ENCODE data around the gene ROR1.

The ROR1 gene

DNA sequence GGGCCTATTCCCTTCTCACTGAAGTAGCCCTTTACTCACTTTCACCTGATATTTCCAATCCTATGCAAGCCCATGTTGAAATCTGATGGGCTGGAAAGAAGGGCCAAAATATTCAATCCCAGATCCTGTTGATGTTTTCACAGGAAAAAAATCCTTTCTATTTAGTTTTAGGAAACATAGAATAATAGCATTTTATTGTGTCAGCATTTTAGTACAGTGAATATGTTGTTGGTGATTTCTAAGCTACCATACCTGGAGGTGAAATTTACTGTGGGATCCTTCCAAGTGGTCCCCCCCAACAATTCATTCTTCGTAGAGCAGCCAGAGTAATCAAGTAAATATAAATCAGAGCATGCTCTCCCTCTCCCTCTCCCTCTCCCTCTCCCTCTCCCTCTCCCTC is 426.2 kb downstream of the ROR1 start:
- H3K4me3 ChIP-seq (ENCODE audit: low read depth, low read length), result no peak overlapping the region
- DNase-seq, result no peak
- H3K4me1 ChIP-seq, result no peaks in the 10 kb centered on the region; the same call in 1 of the 2 replicates
- no peaks in the 10 kb centered on the region for H3K36me3 ChIP-seq
- no peaks in the 10 kb centered on the region for H3K27me3 ChIP-seq
- H3K9me3 ChIP-seq, result no peaks in the 10 kb centered on the region
- TF ChIP-seq, protein P1, sequence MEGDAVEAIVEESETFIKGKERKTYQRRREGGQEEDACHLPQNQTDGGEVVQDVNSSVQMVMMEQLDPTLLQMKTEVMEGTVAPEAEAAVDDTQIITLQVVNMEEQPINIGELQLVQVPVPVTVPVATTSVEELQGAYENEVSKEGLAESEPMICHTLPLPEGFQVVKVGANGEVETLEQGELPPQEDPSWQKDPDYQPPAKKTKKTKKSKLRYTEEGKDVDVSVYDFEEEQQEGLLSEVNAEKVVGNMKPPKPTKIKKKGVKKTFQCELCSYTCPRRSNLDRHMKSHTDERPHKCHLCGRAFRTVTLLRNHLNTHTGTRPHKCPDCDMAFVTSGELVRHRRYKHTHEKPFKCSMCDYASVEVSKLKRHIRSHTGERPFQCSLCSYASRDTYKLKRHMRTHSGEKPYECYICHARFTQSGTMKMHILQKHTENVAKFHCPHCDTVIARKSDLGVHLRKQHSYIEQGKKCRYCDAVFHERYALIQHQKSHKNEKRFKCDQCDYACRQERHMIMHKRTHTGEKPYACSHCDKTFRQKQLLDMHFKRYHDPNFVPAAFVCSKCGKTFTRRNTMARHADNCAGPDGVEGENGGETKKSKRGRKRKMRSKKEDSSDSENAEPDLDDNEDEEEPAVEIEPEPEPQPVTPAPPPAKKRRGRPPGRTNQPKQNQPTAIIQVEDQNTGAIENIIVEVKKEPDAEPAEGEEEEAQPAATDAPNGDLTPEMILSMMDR (IDR thresholded peaks at IDR 0.05; ENCODE audit: low read depth, low read length), result no peak

DNA sequence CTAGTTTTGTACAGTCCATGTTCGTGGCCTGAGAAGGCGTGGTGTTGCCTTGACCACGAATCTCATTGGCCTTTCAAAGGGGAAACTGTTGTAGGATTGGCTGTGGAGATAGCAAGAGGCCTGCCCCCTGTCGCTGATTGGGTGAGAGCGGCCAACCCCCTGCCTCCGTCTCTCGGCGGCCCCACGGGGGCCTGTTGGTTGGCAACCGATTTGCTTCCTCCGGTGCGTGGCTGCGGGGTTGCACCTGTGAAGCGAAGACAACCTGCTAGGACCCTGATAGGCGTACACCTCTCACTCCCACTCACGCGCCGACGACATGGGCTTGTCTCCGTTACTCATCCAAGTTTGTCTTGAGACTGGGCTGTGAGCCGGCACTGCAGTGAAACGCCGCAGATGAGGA is 429.6 kb downstream of the ROR1 start, which contains the start of gene UBE2U:
Gene UBE2U (plus strand): TSS at position 204 of the 400 bp plus-strand sequence. CDS start 428 bp downstream, outside the sequence.
- TF ChIP-seq, protein P1 (IDR thresholded peaks at IDR 0.05; ENCODE audit: low read depth, low read length), result no peak
- no peaks in the 10 kb centered on the region for H3K4me1 ChIP-seq
- H3K36me3 ChIP-seq, result no peaks in the 10 kb centered on the region
- no peak for DNase-seq
- H3K9me3 ChIP-seq, result no peaks in the 10 kb centered on the region
- H3K4me3 ChIP-seq (ENCODE audit: low read depth, low read length), result no peak within 1 kb of the TSS
- H3K27me3 ChIP-seq, result no peaks in the 10 kb centered on the region

GRCh38 chr1:64209221-64209620 is 435.4 kb downstream of the ROR1 start:
- no peaks in the 10 kb centered on the region for H3K36me3 ChIP-seq
- no peak for DNase-seq
- H3K4me1 ChIP-seq, result no peaks in the 10 kb centered on the region
- H3K9me3 ChIP-seq, result no peaks in the 10 kb centered on the region
- H3K27me3 ChIP-seq, result no peaks in the 10 kb centered on the region
- no peak overlapping the region for H3K4me3 ChIP-seq (ENCODE audit: low read depth, low read length)
- TF ChIP-seq, protein P1 (IDR thresholded peaks at IDR 0.05; ENCODE audit: low read depth, low read length), result 0 out of 2 replicates have a peak, but pooled peaks have one; percentile 10

- no peak overlapping the region for H3K4me3 ChIP-seq (ENCODE audit: low read depth, low read length)
- TF ChIP-seq, protein P1 (IDR thresholded peaks at IDR 0.05; ENCODE audit: low read depth, low read length), result no peak
- no peak for DNase-seq
- no peaks in the 10 kb centered on the region for H3K4me1 ChIP-seq
- no peaks in the 10 kb centered on the region for H3K36me3 ChIP-seq
- H3K9me3 ChIP-seq, result no peaks in the 10 kb centered on the region
- no peaks in the 10 kb centered on the region for H3K27me3 ChIP-seq
Measured at GRCh38 chr1:64212031-64212430, 438.2 kb downstream of the ROR1 start.

DNA sequence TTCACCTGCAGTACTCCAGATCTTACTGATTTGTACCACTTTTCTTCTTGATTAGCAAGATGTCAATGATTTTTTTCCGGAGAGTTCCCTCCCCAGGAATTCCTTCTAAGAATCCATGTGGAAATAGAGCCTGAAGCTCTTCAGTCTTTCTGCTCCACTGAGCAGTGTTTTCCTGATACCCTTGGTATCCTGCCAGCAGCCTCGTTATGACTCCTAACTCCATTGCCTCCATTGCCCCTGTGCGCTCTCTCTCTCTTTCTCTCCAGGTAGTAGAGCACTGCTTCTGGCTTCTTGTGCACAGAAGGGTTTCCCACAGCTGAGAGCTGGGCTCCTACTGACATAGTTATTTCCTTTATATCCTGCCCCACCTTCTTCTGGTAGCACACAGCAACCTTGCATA is 441.8 kb downstream of the ROR1 start:
- Histone ChIP-seq H3K4me1 (no peaks in the 10 kb centered on the region), H3K4me3 (ENCODE audit: low read depth, low read length) (no peak overlapping the region), H3K27me3 (no peaks in the 10 kb centered on the region), H3K9me3 (no peaks in the 10 kb centered on the region), H3K36me3 (no peaks in the 10 kb centered on the region)
- TF ChIP-seq, protein P1 (IDR thresholded peaks at IDR 0.05; ENCODE audit: low read depth, low read length), result no peak
- no peak for DNase-seq

DNA sequence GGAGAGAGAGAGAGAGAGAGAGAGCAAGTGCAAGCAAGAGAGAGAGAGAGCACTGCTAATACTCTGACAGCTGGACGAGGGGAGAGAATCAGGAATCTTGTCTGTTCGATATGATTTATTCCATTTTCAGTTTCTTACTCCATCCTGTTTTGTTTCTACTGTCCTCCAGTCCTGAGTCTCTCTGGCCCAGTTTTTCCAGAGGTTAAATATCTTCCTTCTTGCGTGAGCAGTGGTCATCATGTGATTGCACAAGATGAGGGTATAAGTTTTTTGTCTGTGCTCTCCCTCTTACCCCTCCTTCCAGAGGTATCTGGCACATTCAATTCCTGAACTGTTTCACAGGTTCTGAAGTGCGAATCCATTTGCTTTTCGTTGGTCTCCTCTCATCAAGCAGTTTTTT is 446.4 kb downstream of the ROR1 start:
- Histone ChIP-seq H3K9me3 (no peaks in the 10 kb centered on the region), H3K4me1 (no peaks in the 10 kb centered on the region), H3K36me3 (no peaks in the 10 kb centered on the region), H3K27me3 (no peaks in the 10 kb centered on the region), H3K4me3 (ENCODE audit: low read depth, low read length) (no peak overlapping the region)
- TF ChIP-seq, protein P1 (IDR thresholded peaks at IDR 0.05; ENCODE audit: low read depth, low read length), result no peak
- no peak for DNase-seq
